ENCODE measurements around the gene KATNAL1.
A peak's percentile ranks its signal among the peaks of the same experiment; 100 is the strongest.

Gene KATNAL1

GRCh38 chr13:30308548-30308947 lies 1.2 kb upstream of the KATNAL1 start:
- no peak for DNase-seq (ENCODE audit: low read depth)
- no peak for TF ChIP-seq CTCF (conservative IDR thresholded peaks at IDR 0.05; ENCODE audit: low read depth, low read length)
- no peak overlapping the region for H3K4me3 ChIP-seq (ENCODE audit: low read length)

- H3K4me3 ChIP-seq (ENCODE audit: low read length): peak overlapping the region; percentile 89
- TF ChIP-seq CTCF (conservative IDR thresholded peaks at IDR 0.05; ENCODE audit: low read depth, low read length): no peak
- DNase-seq (ENCODE audit: low read depth): no peak
Measured at GRCh38 chr13:30307971-30308290, 580 bp upstream of the KATNAL1 start.

- H3K4me3 ChIP-seq (ENCODE audit: low read length): peak overlapping the region; percentile 89
- DNase-seq (ENCODE audit: low read depth): peak; percentile 66
- no peak for TF ChIP-seq CTCF (conservative IDR thresholded peaks at IDR 0.05; ENCODE audit: low read depth, low read length)
Measured at GRCh38 chr13:30306762-30307193, 573 bp downstream of the KATNAL1 start.

GRCh38 chr13:30305456-30305970 lies 1.8 kb downstream of the KATNAL1 start:
- DNase-seq (ENCODE audit: low read depth): no peak
- TF ChIP-seq CTCF (conservative IDR thresholded peaks at IDR 0.05; ENCODE audit: low read depth, low read length): no peak
- H3K4me3 ChIP-seq (ENCODE audit: low read length): no peak overlapping the region

GRCh38 chr13:30303269-30303668 lies 4.1 kb downstream of the KATNAL1 start:
- no peak overlapping the region for H3K4me3 ChIP-seq (ENCODE audit: low read length)
- no peak for DNase-seq (ENCODE audit: low read depth)
- TF ChIP-seq CTCF (conservative IDR thresholded peaks at IDR 0.05; ENCODE audit: low read depth, low read length): no peak

- H3K4me3 ChIP-seq (ENCODE audit: low read length): no peak overlapping the region
- TF ChIP-seq CTCF (conservative IDR thresholded peaks at IDR 0.05; ENCODE audit: low read depth, low read length): no peak
- DNase-seq (ENCODE audit: low read depth): no peak
Measured at GRCh38 chr13:30301827-30302226, 5.5 kb downstream of the KATNAL1 start.

GRCh38 chr13:30300596-30300995 lies 6.8 kb downstream of the KATNAL1 start:
- TF ChIP-seq CTCF (conservative IDR thresholded peaks at IDR 0.05; ENCODE audit: low read depth, low read length): no peak
- no peak overlapping the region for H3K4me3 ChIP-seq (ENCODE audit: low read length)
- no peak for DNase-seq (ENCODE audit: low read depth)
